Choroid plexus epithelial cell (primary cell): Measurements from ENCODE around the gene ARHGAP33.

ENCODE experiments used
- DNase-seq: peaks from one replicate; pipeline ENCODE4 v3.0.0-alpha.2; 2010; ENCODE audit warnings: low read depth
- H3K4me3 ChIP-seq: 2 replicates; pipeline ENCODE4 v1.5.1; 2011; ENCODE audit warnings: low read depth, mild to moderate bottlenecking, control low read depth, low read length, moderate library complexity
- TF ChIP-seq, protein P1 (sequence below): conservative IDR thresholded peaks from 2 replicates; pipeline ENCODE4 v1.5.1; 2011; ENCODE audit warnings: low read depth, mild to moderate bottlenecking, control low read depth, inconsistent platforms, low read length, moderate library complexity

ARHGAP33 gene, protein sequence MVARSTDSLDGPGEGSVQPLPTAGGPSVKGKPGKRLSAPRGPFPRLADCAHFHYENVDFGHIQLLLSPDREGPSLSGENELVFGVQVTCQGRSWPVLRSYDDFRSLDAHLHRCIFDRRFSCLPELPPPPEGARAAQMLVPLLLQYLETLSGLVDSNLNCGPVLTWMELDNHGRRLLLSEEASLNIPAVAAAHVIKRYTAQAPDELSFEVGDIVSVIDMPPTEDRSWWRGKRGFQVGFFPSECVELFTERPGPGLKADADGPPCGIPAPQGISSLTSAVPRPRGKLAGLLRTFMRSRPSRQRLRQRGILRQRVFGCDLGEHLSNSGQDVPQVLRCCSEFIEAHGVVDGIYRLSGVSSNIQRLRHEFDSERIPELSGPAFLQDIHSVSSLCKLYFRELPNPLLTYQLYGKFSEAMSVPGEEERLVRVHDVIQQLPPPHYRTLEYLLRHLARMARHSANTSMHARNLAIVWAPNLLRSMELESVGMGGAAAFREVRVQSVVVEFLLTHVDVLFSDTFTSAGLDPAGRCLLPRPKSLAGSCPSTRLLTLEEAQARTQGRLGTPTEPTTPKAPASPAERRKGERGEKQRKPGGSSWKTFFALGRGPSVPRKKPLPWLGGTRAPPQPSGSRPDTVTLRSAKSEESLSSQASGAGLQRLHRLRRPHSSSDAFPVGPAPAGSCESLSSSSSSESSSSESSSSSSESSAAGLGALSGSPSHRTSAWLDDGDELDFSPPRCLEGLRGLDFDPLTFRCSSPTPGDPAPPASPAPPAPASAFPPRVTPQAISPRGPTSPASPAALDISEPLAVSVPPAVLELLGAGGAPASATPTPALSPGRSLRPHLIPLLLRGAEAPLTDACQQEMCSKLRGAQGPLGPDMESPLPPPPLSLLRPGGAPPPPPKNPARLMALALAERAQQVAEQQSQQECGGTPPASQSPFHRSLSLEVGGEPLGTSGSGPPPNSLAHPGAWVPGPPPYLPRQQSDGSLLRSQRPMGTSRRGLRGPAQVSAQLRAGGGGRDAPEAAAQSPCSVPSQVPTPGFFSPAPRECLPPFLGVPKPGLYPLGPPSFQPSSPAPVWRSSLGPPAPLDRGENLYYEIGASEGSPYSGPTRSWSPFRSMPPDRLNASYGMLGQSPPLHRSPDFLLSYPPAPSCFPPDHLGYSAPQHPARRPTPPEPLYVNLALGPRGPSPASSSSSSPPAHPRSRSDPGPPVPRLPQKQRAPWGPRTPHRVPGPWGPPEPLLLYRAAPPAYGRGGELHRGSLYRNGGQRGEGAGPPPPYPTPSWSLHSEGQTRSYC

DNA sequence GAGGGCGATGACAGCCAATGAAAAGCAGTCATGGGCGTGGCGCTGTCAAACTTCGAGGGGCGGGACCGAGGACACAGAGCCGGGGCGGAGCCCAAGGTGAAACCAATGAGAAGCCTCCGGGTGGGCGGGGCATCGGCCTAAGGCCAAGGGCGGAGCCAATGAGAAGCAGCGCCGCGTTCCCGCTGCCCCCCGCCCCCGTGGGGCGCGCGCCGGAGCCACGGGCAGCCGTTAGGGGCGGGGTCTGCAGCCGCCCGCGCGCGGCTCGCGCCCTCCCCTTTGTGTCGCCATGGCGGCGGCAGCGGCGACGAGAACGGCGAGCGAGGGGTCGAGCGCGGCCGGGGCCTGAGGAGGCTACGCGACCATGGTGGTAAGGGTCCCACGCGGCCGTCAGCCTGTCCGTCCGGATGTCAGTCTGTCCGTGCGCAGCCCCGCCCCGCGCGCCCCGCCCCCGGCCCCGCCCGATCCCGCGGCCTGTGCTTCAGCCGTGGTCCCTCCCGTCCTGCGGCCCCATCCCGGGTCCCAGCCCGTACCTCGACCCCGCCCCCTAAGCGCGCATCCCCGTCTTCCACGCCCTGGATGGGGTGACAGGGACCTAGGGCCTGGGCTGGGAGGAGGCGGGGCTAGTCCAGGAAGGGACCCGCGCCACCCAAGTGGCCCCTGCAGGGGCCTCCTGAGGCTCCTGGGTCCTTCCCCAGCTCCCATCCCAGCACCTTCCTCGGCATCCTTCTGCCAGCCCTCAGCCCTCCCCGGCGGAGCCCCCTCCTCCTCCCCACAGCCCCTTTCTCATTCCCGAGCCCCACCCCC is at the start of gene ARHGAP33:
ARHGAP33 (plus strand) TSS at position 267 of the 804 bp plus-strand sequence; CDS start at position 362, 95 bp downstream.
- TF ChIP-seq, protein P1, sequence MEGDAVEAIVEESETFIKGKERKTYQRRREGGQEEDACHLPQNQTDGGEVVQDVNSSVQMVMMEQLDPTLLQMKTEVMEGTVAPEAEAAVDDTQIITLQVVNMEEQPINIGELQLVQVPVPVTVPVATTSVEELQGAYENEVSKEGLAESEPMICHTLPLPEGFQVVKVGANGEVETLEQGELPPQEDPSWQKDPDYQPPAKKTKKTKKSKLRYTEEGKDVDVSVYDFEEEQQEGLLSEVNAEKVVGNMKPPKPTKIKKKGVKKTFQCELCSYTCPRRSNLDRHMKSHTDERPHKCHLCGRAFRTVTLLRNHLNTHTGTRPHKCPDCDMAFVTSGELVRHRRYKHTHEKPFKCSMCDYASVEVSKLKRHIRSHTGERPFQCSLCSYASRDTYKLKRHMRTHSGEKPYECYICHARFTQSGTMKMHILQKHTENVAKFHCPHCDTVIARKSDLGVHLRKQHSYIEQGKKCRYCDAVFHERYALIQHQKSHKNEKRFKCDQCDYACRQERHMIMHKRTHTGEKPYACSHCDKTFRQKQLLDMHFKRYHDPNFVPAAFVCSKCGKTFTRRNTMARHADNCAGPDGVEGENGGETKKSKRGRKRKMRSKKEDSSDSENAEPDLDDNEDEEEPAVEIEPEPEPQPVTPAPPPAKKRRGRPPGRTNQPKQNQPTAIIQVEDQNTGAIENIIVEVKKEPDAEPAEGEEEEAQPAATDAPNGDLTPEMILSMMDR = no peak
- DNase-seq = peak; percentile 97
- peak within 1 kb of the TSS; percentile 74 for H3K4me3 ChIP-seq

DNA sequence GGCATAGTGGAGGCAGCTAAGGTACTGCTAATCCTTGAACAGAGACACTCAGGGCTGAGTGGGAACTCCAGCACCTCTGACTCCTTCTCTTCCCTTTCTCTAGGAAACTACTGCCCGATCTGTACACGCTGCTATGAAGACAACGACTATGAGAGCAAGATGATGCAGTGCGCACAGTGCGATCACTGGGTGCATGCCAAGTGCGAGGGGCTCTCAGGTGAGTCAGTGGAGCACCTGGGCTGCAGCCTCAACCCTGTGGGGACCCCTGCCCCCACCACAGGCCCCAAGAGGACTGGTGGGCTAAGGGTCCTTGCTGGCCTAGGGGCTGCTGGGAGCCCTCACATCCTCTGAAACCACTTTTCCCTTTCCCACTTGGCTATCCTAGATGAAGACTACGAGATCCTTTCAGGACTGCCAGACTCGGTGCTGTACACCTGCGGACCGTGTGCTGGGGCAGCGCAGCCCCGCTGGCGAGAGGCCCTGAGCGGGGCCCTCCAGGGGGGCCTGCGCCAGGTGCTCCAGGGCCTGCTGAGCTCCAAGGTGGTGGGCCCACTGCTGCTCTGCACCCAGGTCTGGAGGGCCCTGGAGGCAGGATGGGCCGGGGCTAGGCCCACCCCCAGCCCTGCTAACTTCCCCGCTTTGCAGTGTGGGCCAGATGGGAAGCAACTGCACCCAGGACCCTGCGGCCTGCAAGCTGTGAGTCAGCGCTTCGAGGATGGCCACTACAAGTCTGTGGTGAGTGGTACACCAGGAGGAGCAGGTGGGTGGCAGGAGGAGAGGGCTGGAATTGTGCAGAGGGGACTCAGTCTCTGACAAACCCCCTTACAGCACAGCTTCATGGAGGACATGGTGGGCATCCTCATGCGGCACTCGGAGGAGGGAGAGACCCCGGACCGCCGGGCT is 48.1 kb upstream of the ARHGAP33 start:
- TF ChIP-seq, protein P1 = no peak
- H3K4me3 ChIP-seq = no peak overlapping the region
- DNase-seq = no peak

DNA sequence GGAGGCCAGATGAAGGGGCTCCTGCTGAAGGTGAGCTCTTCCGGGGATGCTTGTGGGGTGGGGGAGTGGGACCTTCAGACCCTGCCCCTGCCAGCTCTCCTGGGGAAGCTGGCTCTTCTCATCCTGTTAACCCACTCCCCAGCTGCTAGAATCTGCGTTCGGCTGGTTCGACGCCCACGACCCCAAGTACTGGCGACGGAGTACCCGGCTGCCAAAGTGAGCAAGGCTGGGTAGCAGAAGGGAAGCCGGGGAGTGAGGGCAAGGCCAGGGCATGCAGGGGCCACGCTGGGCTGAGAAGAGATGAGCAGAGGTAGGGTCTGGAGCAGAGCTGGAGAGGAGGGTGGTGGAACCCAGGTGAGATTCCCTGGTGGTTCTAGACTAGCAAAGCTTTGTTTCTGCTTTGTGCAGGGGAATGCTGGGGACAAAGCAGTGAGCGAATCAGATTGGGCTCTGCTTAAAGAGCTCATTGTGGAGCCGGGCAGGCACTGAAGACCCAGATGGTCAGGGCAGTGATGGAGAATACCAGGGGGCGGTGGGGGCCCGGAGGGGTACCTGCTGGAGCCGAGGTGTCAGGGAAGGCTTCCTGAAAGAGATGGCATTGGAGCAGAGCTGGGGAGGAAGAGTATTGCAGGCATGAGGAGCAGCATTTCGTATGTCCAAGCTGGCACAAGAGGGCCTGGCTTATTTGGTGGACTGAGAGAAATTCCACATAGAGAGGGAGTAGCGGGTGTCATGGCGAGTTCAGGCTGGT is 47.2 kb upstream of the ARHGAP33 start:
- TF ChIP-seq, protein P1 = no peak
- H3K4me3 ChIP-seq = no peak overlapping the region
- no peak for DNase-seq

DNA sequence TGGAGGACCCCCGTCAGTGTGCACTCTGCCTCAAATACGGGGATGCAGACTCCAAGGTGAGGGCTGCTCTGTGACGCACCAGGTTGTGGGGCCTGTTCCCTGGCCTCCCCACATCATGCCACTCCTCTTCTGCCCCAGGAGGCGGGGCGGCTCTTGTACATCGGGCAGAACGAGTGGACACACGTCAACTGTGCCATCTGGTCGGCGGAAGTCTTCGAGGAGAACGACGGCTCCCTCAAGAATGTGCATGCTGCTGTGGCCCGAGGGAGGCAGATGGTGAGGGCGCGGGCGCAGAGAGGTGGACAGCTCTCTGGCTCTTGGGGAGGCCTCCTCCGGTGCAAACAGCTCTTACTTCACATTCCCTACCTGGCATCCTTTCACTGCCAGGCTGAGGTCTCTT is 46.3 kb upstream of the ARHGAP33 start:
- H3K4me3 ChIP-seq = no peak overlapping the region
- TF ChIP-seq, protein P1 = no peak
- no peak for DNase-seq

DNA sequence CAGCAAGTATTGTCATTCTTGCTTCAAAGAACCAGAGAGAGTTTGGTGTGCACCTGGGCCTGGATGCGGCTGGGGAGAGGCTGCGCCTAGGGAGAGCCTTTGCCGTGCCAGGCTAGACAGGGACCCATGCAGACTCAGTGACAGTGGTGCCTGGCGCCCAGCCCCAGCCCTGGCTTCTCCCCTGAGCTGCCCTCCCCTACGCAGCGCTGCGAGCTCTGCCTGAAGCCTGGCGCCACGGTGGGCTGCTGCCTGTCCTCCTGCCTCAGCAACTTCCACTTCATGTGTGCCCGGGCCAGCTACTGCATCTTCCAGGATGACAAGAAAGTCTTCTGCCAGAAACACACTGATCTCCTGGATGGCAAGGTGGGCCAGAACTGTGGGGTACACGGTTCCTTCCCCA is 45.6 kb upstream of the ARHGAP33 start:
- H3K4me3 ChIP-seq = no peak overlapping the region
- DNase-seq = no peak
- TF ChIP-seq, protein P1 = no peak
